Islet precursor cell (in vitro differentiated cells): ENCODE results near the gene PPP4R2.

Source experiments
- DNase-seq: peaks from one replicate; pipeline ENCODE4 v3.0.0-alpha.2; 2018

PPP4R2 gene

GRCh38 chr3:72996473-72997333 lies at the start of gene PPP4R2:
TSS of gene PPP4R2 (plus strand) at chr3:72996811. CDS start at chr3:72997038, 227 bp downstream.
- peak; percentile 96 for DNase-seq

- peak; percentile 20 for DNase-seq
Observed at GRCh38 chr3:72947715-72948490, 48.7 kb upstream of the PPP4R2 start.

- DNase-seq, result peak; percentile 32
Observed at GRCh38 chr3:72949016-72949415, 47.6 kb upstream of the PPP4R2 start.

- DNase-seq, result peak; percentile 11
Observed at GRCh38 chr3:72950372-72950771, 46.2 kb upstream of the PPP4R2 start.

- peak; percentile 48 for DNase-seq
Observed at GRCh38 chr3:72950801-72951200, 45.8 kb upstream of the PPP4R2 start.

- DNase-seq, result peak; percentile 45
Observed at GRCh38 chr3:72951259-72951722, 45.3 kb upstream of the PPP4R2 start.

- DNase-seq, result peak; percentile 60
Observed at GRCh38 chr3:72953325-72953956, 43.2 kb upstream of the PPP4R2 start.

GRCh38 chr3:72957297-72957696 lies 39.3 kb upstream of the PPP4R2 start:
- no peak for DNase-seq

GRCh38 chr3:72959336-72959735 lies 37.3 kb upstream of the PPP4R2 start:
- DNase-seq, result peak; percentile 52

- DNase-seq, result peak; percentile 60
Observed at GRCh38 chr3:72960812-72961518, 35.6 kb upstream of the PPP4R2 start.

GRCh38 chr3:72961752-72962151 lies 34.9 kb upstream of the PPP4R2 start:
- DNase-seq, result no peak

- DNase-seq, result no peak
Observed at GRCh38 chr3:72962317-72962716, 34.3 kb upstream of the PPP4R2 start.

GRCh38 chr3:72964633-72965032 lies 32.0 kb upstream of the PPP4R2 start:
- DNase-seq, result no peak

GRCh38 chr3:72968266-72968664 lies 28.3 kb upstream of the PPP4R2 start:
- no peak for DNase-seq

GRCh38 chr3:72969766-72970165 lies 26.8 kb upstream of the PPP4R2 start:
- DNase-seq, result no peak

- DNase-seq, result no peak
Observed at GRCh38 chr3:72970942-72971341, 25.7 kb upstream of the PPP4R2 start.

GRCh38 chr3:72972706-72973030 lies 23.9 kb upstream of the PPP4R2 start:
- DNase-seq, result no peak

- DNase-seq, result peak; percentile 85
Observed at GRCh38 chr3:72973031-72973723, 23.4 kb upstream of the PPP4R2 start.

- DNase-seq, result no peak
Observed at GRCh38 chr3:72973786-72974185, 22.8 kb upstream of the PPP4R2 start.

- DNase-seq, result no peak
Observed at GRCh38 chr3:72974956-72975355, 21.7 kb upstream of the PPP4R2 start.

GRCh38 chr3:72976281-72976741 lies 20.3 kb upstream of the PPP4R2 start:
- DNase-seq, result no peak
